Neural crest cell (in vitro differentiated cells): ENCODE results near the gene MLLT6. TPM values are rescaled to one million over a fixed set of nuclear protein-coding genes. Genes with fewer than 3 reads are reported as not detected.
A peak's percentile ranks its signal among the peaks of the same experiment; 100 is the strongest.

Experiments
- DNase-seq: peaks from one replicate; pipeline ENCODE4 v3.0.0; 2021; ENCODE audit warnings: low read depth, mixed read lengths, low spot score
- H3K27ac Mint-ChIP-seq: one replicate; pipeline ENCODE4 v1.8.0; 2021; ENCODE audit warnings: mild to moderate bottlenecking, mixed read lengths; ENCODE audit not compliant: unreplicated experiment
- H3K27me3 Mint-ChIP-seq: 2 replicates; pipeline ENCODE4 v1.8.0; 2021; ENCODE audit warnings: low read depth, mild to moderate bottlenecking, mixed read lengths
- H3K36me3 Mint-ChIP-seq: 2 replicates; pipeline ENCODE4 v1.8.0; 2021; ENCODE audit warnings: low read depth, mild to moderate bottlenecking, mixed read lengths
- H3K4me1 Mint-ChIP-seq: 2 replicates; pipeline ENCODE4 v1.8.0; 2021; ENCODE audit warnings: mixed read lengths
- H3K4me3 Mint-ChIP-seq: one replicate; pipeline ENCODE4 v1.8.0; 2021; ENCODE audit warnings: mild to moderate bottlenecking, mixed read lengths
- H3K9me3 Mint-ChIP-seq: 2 replicates; pipeline ENCODE4 v1.8.0; 2021; ENCODE audit warnings: mixed read lengths
- CTCF ChIP-seq: fragments of 200-600 bp; sonication (generic); conservative IDR thresholded peaks from 2 replicates; pipeline ENCODE4 v1.5.0; 2021; ENCODE audit warnings: antibody characterized with exemption, mild to moderate bottlenecking
- total RNA-seq: library from RNA; stranded (reverse); gene quantifications from 2 replicates; pipeline ENCODE4 v1.2.1, GENCODE V29; 2021

Gene MLLT6
- total RNA-seq, 1 donor from 2014 or later = 79.6 TPM

- Mint-ChIP-seq H3K4me3 (peak overlapping the region; percentile 4), H3K9me3 (no peaks in the 10 kb centered on the region), H3K36me3 (no peaks in the 10 kb centered on the region), H3K4me1 (peaks cover 28% of the 10 kb centered on the region), H3K27me3 (peaks cover 51% of the 10 kb centered on the region), H3K27ac (no peak overlapping the region)
- TF ChIP-seq CTCF = peak; percentile 32
- no peak for DNase-seq
Observed at GRCh38 chr17:38667787-38668122, 37.3 kb upstream of the MLLT6 start.

GRCh38 chr17:38669520-38669919 lies 35.6 kb upstream of the MLLT6 start:
- Mint-ChIP-seq H3K27me3 (peaks cover 56% of the 10 kb centered on the region), H3K9me3 (no peaks in the 10 kb centered on the region), H3K4me1 (peaks cover 28% of the 10 kb centered on the region), H3K4me3 (no peak overlapping the region), H3K36me3 (no peaks in the 10 kb centered on the region), H3K27ac (no peak overlapping the region)
- DNase-seq = no peak
- no peak for TF ChIP-seq CTCF

- Mint-ChIP-seq H3K27me3 (peaks cover 80% of the 10 kb centered on the region), H3K27ac (no peak overlapping the region), H3K9me3 (no peaks in the 10 kb centered on the region), H3K4me3 (peak overlapping the region; percentile 89), H3K36me3 (no peaks in the 10 kb centered on the region), H3K4me1 (peaks cover 32% of the 10 kb centered on the region)
- DNase-seq = no peak
- TF ChIP-seq CTCF = no peak
Observed at GRCh38 chr17:38671939-38672720, 32.9 kb upstream of the MLLT6 start.

GRCh38 chr17:38672788-38673706 lies 32.0 kb upstream of the MLLT6 start:
- no peak for DNase-seq
- H3K27ac Mint-ChIP-seq = no peak overlapping the region
- H3K27me3 Mint-ChIP-seq = peaks cover 78% of the 10 kb centered on the region
- no peaks in the 10 kb centered on the region for H3K9me3 Mint-ChIP-seq
- no peaks in the 10 kb centered on the region for H3K36me3 Mint-ChIP-seq
- no peak for TF ChIP-seq CTCF
- peaks cover 26% of the 10 kb centered on the region for H3K4me1 Mint-ChIP-seq
- peak overlapping the region; percentile 89 for H3K4me3 Mint-ChIP-seq

GRCh38 chr17:38673707-38674013 lies 31.4 kb upstream of the MLLT6 start:
- Mint-ChIP-seq H3K4me3 (no peak overlapping the region), H3K27me3 (peaks cover 72% of the 10 kb centered on the region), H3K4me1 (peaks cover 26% of the 10 kb centered on the region), H3K27ac (no peak overlapping the region), H3K36me3 (no peaks in the 10 kb centered on the region), H3K9me3 (no peaks in the 10 kb centered on the region)
- TF ChIP-seq CTCF = no peak
- no peak for DNase-seq
